ENCODE data around the gene UVRAG. TPM values are rescaled to one million over a fixed set of nuclear protein-coding genes. Genes with fewer than 3 reads are reported as not detected.

UVRAG gene
- total RNA-seq (2014; rRNA removed; shearing (Covaris generic)): 16.4 and 21.9 TPM in 2 replicates

DNA sequence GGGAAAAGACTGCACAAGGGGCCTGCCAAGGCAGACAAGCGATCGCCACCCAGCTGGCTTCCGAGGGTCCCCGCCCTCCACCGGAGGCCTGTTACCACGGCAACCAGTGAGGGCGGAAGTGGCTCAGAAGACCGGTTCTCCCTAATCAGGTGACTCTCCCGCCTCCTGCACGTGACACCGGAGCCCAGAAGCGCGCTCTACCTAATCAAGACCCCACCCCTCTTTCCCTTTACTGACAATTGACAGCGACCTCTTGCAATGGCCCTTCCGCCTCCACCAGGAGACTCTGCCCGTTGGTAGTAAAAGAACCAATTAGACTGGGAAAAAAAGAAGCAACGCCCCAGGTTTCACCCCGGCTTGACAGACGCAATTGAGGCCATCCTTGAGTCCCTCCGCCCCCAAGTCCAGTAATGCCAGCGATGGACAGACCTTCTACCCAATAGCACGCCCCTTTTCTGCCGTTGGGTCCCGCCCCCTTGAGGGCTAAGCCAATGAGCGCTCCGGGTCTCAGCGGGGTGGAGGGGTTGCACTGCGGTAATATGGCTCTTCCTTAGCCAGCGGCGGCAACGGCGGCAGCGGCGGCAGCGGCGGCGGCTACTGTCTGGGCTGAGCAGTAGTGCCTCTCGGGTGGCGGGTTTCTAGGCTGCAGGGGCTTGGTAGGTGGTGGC lies at the start of gene UVRAG:
TSS of gene UVRAG (plus strand) at position 534 of the 668 bp plus-strand sequence. CDS start 198 bp downstream, outside the sequence.
- peak; percentile 97 for DNase-seq
- Histone ChIP-seq H3K36me3 (replicated peaks; ENCODE audit: control insufficient read depth, insufficient read depth, low read length) (no peaks in the 10 kb centered on the region), H3K4me3 (ENCODE audit: insufficient read depth, low read depth, low read length) (peak within 1 kb of the TSS; percentile 77), H3K27me3 (ENCODE audit: control insufficient read depth, insufficient read depth, low read length) (peaks cover 6% of the 10 kb centered on the region; the same call in 1 of the 2 replicates)

DNA sequence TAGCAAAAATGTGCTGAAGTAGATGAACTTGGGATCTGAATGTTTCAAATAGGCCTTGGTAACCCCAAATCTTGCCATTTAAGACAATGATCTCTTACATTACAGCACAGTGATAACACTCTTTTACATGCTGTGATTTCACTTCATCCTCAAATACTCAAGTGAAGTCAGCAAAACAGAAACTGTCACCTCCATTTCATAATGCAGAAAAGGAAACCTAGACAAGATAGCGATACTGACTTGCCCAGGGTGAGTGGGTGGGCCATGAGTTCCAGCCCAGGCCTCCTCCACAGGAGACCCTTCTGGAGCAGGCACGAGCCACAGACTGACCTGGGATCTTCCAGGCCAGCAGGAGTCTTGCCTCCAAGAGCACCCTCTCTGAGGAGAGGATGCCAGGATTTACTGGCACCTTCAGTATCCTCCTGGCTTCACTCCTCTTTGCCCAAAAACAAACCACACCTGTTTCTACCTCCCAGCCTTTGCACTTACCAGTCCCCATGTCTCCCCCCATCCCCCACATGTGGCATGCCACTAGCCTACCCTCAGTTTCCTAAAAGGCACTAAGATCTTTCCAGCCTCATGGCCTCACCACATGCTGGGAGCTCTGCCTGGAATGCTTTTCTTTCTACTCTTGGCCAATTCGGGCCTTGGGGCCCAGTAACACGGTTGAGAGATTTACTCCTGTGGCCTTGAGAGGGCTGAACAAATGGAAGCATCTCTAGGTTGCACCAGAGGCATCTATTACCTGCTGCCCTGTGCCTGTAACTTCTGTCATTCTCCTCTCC lies 48.4 kb upstream of the UVRAG start:
- Histone ChIP-seq H3K4me3 (ENCODE audit: insufficient read depth, low read depth, low read length) (no peak overlapping the region), H3K27me3 (ENCODE audit: control insufficient read depth, insufficient read depth, low read length) (peaks cover 43% of the 10 kb centered on the region), H3K36me3 (replicated peaks; ENCODE audit: control insufficient read depth, insufficient read depth, low read length) (no peaks in the 10 kb centered on the region)
- no peak for DNase-seq

DNA sequence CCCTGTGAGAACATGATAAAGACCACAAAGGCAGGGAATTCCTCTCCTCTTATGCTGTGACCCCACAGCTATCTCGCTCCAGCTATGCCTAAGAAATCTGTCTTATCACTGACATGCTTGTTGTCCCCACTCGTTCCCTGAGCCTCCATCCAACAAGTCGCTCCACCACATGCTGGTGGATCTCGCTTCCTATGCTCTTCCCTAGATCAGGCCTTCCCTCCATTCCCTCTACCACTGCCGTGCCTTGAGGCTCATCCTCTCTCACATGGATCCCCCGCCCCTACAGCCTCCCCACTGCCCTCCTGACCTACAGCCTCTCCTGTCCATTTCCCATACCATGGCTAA lies 47.8 kb upstream of the UVRAG start:
- no peak overlapping the region for H3K4me3 ChIP-seq (ENCODE audit: insufficient read depth, low read depth, low read length)
- DNase-seq: no peak
- H3K27me3 ChIP-seq (ENCODE audit: control insufficient read depth, insufficient read depth, low read length): peaks cover 43% of the 10 kb centered on the region
- no peaks in the 10 kb centered on the region for H3K36me3 ChIP-seq (replicated peaks; ENCODE audit: control insufficient read depth, insufficient read depth, low read length)

DNA sequence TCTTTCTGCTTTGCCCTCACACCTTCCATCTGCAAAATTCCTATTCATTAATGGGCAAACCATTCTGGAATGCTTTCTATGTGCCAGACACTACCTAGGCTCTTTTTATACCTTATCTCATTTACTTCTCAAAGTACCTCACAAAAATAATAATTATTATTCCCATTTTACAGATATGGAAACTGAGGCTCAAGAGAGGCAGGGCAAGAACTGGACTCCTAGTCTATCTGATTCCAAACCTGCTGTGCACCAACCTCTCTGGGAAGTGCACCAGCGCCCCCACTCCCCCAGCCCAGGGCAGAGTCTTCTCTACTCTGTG lies 47.3 kb upstream of the UVRAG start:
- peaks cover 43% of the 10 kb centered on the region for H3K27me3 ChIP-seq (ENCODE audit: control insufficient read depth, insufficient read depth, low read length)
- no peak for DNase-seq
- H3K4me3 ChIP-seq (ENCODE audit: insufficient read depth, low read depth, low read length): no peak overlapping the region
- no peaks in the 10 kb centered on the region for H3K36me3 ChIP-seq (replicated peaks; ENCODE audit: control insufficient read depth, insufficient read depth, low read length)

DNA sequence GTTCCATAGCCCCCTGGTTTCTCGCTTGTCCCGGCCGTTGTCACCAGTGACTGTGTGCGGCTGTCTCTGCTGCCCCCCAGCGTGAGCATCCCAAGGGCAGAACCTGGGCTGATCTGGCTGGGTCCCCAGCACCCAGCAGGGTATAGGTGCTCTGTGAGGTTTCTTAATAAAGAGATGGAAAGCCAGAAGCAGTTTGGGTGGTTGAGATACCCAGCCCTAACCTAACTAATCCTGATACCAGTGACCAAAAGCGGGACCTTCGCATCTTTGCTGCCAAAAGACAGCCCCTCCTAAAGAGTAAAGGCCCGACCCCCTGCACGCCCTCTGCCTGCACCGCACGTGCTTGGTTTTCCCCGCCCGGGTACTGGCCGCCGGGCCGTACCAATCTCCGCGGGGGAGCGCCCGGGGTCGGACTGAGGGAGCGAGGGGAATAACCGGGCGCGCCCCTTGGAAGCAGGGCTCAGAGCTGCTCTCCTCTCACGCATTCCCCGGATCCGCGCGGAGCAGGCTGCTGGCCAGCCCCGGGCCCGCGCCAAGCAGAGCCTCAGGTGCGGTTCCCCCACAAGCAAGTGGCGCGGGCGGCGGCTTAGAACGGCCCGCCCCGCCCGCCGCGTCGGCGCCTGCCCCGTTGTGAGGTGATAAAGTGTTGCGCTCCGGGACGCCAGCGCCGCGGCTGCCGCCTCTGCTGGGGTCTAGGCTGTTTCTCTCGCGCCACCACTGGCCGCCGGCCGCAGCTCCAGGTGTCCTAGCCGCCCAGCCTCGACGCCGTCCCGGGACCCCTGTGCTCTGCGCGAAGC lies 46.7 kb upstream of the UVRAG start, which contains the start of gene DGAT2:
TSS of gene DGAT2 (plus strand) at position 667 of the 797 bp plus-strand sequence. CDS start 214 bp downstream, outside the sequence.
- Histone ChIP-seq H3K36me3 (replicated peaks; ENCODE audit: control insufficient read depth, insufficient read depth, low read length) (no peaks in the 10 kb centered on the region), H3K4me3 (ENCODE audit: insufficient read depth, low read depth, low read length) (peak within 1 kb of the TSS; percentile 44), H3K27me3 (ENCODE audit: control insufficient read depth, insufficient read depth, low read length) (peaks cover 43% of the 10 kb centered on the region)
- DNase-seq: peak; percentile 92

DNA sequence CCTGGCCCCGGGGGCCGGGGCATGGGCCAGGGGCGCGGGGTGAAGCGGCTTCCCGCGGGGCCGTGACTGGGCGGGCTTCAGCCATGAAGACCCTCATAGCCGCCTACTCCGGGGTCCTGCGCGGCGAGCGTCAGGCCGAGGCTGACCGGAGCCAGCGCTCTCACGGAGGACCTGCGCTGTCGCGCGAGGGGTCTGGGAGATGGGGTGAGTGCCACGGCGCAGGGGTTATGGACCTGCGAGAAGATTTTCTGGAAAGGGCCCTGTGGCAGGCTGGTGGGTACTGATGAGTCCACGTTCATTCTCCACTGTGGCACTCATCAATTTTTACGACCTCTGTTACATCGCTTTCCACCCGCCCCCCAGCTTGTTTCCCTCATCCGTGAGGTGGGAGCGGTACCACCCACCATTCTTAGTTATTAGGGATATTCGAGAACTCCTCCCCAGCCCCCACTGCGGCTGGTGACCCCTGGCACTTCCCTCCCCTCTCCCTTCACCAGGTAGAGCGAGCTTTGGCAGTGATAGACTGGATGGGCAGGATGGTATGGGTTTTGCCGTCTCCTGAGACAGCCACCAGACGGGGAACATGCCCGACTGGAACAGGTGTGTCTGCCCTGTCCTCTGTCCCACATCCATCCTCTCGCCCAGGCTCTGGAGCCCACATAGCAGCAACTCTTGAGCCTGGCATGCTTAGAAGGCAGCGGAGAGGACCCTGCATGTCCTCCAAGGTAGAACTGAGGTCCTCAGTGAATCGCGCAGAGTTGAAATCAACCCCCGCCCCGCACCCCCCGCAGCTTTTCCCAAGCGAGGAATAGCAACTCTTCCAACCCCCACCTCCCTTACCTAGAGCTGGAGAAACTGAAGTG lies 45.9 kb upstream of the UVRAG start:
- Histone ChIP-seq H3K4me3 (ENCODE audit: insufficient read depth, low read depth, low read length) (peak overlapping the region; percentile 44), H3K27me3 (ENCODE audit: control insufficient read depth, insufficient read depth, low read length) (peaks cover 43% of the 10 kb centered on the region), H3K36me3 (replicated peaks; ENCODE audit: control insufficient read depth, insufficient read depth, low read length) (no peaks in the 10 kb centered on the region)
- peak; percentile 72 for DNase-seq

DNA sequence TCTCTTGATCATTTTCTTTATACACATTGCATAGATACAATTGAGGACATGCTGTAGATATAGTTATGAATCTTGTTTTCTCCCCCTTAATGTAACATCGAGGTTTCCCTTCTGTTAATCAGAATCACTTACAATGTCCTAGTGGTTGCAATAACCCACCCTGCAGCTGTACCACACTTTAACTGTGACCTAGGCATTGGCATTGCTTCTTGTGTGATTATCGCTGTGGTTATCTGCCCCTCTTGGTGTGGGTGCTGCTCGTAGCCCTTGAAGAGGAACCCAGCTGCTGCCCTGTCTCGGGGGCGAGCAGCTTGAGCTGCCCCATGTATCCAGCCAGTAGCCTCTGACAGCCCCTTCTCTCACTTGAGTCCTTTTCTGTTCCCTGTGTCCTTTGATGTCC lies 44.9 kb upstream of the UVRAG start:
- no peak for DNase-seq
- H3K4me3 ChIP-seq (ENCODE audit: insufficient read depth, low read depth, low read length): no peak overlapping the region
- peaks cover 43% of the 10 kb centered on the region for H3K27me3 ChIP-seq (ENCODE audit: control insufficient read depth, insufficient read depth, low read length)
- no peaks in the 10 kb centered on the region for H3K36me3 ChIP-seq (replicated peaks; ENCODE audit: control insufficient read depth, insufficient read depth, low read length)

DNA sequence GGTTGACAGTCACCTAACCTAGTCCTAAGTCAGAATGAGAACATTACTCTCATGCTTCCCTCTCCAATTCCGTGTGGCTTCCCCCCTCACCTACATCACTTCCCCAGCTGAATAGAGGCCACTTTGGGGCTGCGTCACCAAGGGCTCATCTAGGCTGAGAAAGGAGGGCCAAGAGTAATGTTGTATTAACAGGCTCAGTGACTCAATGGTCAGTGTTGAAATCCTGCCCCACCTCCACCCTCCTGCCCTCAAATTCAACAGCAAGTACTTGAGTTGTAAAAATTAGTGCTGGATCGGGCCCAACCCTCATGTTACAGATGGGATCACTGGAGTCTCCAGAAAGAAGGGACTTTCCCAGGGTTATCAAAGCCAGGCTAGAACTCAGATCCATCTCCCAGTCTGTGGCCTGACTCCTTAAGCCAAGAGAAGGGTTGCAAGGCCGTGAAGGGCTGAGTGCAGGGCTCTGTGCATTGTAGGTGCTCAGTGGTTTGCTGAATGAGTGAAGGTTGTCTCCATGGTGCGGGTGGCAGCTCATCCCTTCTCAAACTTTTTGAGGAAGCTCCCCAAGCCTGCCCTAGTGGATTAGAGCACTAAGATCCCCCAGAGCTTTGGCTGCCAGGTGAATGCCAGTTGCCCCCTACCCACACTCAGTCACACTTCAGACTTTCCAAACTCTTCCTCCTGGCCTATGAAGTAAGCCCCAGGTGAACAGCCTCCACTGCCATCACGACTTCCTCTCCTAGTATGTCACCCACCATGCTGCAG lies 43.2 kb upstream of the UVRAG start:
- no peak for DNase-seq
- H3K4me3 ChIP-seq (ENCODE audit: insufficient read depth, low read depth, low read length): no peak overlapping the region
- H3K27me3 ChIP-seq (ENCODE audit: control insufficient read depth, insufficient read depth, low read length): peaks cover 45% of the 10 kb centered on the region
- H3K36me3 ChIP-seq (replicated peaks; ENCODE audit: control insufficient read depth, insufficient read depth, low read length): no peaks in the 10 kb centered on the region

DNA sequence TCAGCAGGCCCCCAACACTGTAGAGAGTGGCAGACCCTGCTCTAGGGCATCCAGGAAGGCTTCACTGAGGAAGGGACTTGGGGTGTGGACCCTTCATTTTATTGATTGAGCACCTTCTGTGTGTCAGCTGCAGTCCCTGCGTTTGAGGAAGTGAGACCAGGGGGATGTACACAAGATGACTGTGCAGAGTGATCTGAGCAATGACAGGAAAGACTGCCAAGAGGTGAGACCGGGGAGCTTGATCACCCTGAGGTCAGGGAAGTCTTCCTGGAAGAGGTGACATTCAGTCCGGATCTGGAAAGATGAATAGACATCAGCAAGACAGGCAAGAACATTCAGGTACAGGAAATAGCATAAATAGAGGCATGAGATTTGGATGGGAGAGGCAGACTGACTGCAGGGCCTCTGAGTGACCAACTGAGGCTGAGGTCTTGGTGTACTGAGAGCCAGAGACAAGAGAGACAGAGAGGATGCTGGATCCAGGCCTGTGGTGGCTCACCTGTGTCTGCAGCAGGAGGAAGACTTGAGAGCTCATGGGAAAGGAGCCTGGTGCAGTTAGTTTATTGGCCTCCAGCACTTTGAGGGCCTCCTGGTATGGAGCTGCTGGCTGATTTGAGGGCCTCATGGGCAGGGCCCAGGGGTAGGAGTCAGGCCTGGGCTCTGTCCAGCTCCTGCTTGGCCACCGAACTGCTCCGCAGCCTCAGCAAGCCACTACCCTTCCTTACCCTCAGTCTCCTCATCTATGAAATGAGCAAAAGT lies 41.2 kb upstream of the UVRAG start:
- no peak for DNase-seq
- H3K4me3 ChIP-seq (ENCODE audit: insufficient read depth, low read depth, low read length): no peak overlapping the region
- peaks cover 30% of the 10 kb centered on the region for H3K27me3 ChIP-seq (ENCODE audit: control insufficient read depth, insufficient read depth, low read length)
- H3K36me3 ChIP-seq (replicated peaks; ENCODE audit: control insufficient read depth, insufficient read depth, low read length): no peaks in the 10 kb centered on the region

DNA sequence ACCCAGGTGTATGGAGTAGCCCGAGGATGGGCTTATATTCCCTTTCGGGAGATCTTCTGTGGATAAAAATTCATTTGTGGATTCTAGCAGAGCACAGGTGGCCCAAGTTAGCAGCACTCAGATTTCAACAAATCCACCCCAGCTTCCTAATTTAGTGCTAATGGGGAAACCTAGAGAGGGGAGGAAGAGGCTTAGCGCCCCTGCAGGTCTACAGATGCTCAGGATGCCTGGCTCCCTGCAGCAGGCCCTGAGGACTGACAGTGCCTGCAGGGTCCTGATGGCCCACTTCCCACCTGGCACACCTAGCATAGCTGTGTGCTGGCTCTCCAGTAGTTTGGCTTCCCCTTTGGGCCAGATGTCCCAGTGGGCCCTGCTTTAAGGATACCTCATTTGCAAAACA lies 40.0 kb upstream of the UVRAG start:
- Histone ChIP-seq H3K27me3 (ENCODE audit: control insufficient read depth, insufficient read depth, low read length) (peaks cover 18% of the 10 kb centered on the region), H3K36me3 (replicated peaks; ENCODE audit: control insufficient read depth, insufficient read depth, low read length) (no peaks in the 10 kb centered on the region), H3K4me3 (ENCODE audit: insufficient read depth, low read depth, low read length) (no peak overlapping the region)
- peak; percentile 75 for DNase-seq

DNA sequence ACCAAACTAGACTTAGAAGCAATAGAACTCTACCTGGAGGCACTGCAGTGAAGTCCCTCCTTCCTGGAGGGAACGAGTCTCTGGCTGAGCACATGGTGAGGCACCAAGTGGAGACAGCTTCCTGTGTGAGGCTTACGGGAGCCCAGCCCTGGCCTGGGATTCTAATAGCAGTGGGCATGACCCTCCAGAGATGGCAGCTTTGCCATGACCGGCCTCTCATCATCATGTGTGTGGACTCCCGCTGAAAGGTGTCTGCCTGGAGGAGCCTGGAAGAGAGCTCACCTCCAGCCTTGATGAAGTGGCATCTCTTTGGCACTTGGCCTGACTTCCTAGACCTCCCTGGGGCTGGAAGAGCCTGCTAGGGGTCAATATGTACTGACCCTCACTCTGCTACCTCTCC lies 38.5 kb upstream of the UVRAG start:
- no peaks in the 10 kb centered on the region for H3K36me3 ChIP-seq (replicated peaks; ENCODE audit: control insufficient read depth, insufficient read depth, low read length)
- H3K4me3 ChIP-seq (ENCODE audit: insufficient read depth, low read depth, low read length): no peak overlapping the region
- no peak for DNase-seq
- peaks cover 5% of the 10 kb centered on the region; the same call in 1 of the 2 replicates for H3K27me3 ChIP-seq (ENCODE audit: control insufficient read depth, insufficient read depth, low read length)

DNA sequence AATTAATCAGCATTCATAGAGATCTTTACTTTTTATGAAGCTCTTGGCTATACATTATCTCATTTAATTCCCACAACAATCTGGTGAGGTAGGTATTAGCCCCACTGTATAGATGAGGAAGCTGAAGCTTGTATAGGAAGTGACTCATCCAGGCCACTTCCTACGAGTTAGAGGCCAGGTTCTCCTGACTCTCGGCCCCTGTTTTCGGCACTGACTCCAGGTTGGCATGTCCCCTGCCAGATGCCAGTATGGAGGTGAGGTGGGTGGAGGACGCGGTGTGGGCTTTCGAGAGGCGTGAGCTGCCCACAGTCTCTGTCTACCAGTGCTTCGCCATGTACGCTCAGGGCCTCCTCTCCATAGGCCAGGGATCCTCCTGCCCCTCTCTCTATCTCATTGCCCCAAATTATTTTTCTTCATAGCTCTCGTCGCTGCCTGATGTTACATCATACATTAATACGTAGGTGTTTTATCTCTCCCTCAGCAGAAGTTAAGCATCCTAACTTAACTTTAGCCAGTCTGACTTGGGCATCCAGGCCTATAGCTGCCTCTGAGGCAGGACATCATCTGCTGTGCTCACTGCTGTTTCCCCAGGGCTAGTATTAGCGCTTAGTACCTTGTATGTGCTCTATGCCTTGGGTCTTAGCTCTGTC lies 37.4 kb upstream of the UVRAG start:
- no peak for DNase-seq
- peaks cover 5% of the 10 kb centered on the region; the same call in 1 of the 2 replicates for H3K27me3 ChIP-seq (ENCODE audit: control insufficient read depth, insufficient read depth, low read length)
- no peak overlapping the region for H3K4me3 ChIP-seq (ENCODE audit: insufficient read depth, low read depth, low read length)
- H3K36me3 ChIP-seq (replicated peaks; ENCODE audit: control insufficient read depth, insufficient read depth, low read length): no peaks in the 10 kb centered on the region

Measured in H7 (cell line).